Astrocyte (in vitro differentiated cells and primary cell): ENCODE measurements around the gene ZG16B.

Source experiments
- EZH2 ChIP-seq: IDR thresholded peaks from 2 replicates; pipeline ENCODE4 v1.6.1; 2012; ENCODE audit warnings: mild to moderate bottlenecking, low read length, inconsistent platforms; ENCODE audit not compliant: insufficient read depth
- TF ChIP-seq, protein P1 (sequence below): IDR thresholded peaks from 2 replicates; pipeline ENCODE4 v1.5.1; 2011; ENCODE audit warnings: low read depth, mild to moderate bottlenecking, inconsistent platforms, low read length, moderate library complexity; ENCODE audit not compliant: insufficient read depth

GRCh38 chr16:2842340-2843000 lies 12.4 kb downstream of the ZG16B start:
- TF ChIP-seq, protein P1, sequence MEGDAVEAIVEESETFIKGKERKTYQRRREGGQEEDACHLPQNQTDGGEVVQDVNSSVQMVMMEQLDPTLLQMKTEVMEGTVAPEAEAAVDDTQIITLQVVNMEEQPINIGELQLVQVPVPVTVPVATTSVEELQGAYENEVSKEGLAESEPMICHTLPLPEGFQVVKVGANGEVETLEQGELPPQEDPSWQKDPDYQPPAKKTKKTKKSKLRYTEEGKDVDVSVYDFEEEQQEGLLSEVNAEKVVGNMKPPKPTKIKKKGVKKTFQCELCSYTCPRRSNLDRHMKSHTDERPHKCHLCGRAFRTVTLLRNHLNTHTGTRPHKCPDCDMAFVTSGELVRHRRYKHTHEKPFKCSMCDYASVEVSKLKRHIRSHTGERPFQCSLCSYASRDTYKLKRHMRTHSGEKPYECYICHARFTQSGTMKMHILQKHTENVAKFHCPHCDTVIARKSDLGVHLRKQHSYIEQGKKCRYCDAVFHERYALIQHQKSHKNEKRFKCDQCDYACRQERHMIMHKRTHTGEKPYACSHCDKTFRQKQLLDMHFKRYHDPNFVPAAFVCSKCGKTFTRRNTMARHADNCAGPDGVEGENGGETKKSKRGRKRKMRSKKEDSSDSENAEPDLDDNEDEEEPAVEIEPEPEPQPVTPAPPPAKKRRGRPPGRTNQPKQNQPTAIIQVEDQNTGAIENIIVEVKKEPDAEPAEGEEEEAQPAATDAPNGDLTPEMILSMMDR, result peak; percentile 29
- TF ChIP-seq EZH2, result no peak
